ENCODE data around the gene AHCYL1.

GRCh38 chr1:109969146-109969829 lies 15.3 kb upstream of the AHCYL1 start:
- TF ChIP-seq CTCF (IDR thresholded peaks at IDR 0.05) (no peak), POLR2A (IDR thresholded peaks at IDR 0.05) (no peak)

Data from esophagus squamous epithelium (tissue), 4 donors.